Measurements from ENCODE around the gene THSD8. TPM values are rescaled to one million over a fixed set of nuclear protein-coding genes. Genes with fewer than 3 reads are reported as not detected.

The THSD8 gene
- total RNA-seq (ENCODE audit: low replicate concordance): 0.30 TPM in 1 of 2 replicates, not detected in the other

GRCh38 chr19:12801466-12802266 lies at the start of gene THSD8, which contains the start of gene PRDX2:
THSD8 (plus strand) TSS chr19:12802069; CDS start chr19:12802072, 3 bp downstream.
PRDX2 (minus strand) TSS chr19:12801800; CDS start chr19:12801261, 539 bp downstream.

GRCh38 chr19:12774588-12775555 lies 27.0 kb upstream of the THSD8 start, which contains the start of gene HOOK2:
HOOK2 (minus strand) TSS chr19:12775552; CDS start chr19:12775449, 103 bp downstream.

DNA sequence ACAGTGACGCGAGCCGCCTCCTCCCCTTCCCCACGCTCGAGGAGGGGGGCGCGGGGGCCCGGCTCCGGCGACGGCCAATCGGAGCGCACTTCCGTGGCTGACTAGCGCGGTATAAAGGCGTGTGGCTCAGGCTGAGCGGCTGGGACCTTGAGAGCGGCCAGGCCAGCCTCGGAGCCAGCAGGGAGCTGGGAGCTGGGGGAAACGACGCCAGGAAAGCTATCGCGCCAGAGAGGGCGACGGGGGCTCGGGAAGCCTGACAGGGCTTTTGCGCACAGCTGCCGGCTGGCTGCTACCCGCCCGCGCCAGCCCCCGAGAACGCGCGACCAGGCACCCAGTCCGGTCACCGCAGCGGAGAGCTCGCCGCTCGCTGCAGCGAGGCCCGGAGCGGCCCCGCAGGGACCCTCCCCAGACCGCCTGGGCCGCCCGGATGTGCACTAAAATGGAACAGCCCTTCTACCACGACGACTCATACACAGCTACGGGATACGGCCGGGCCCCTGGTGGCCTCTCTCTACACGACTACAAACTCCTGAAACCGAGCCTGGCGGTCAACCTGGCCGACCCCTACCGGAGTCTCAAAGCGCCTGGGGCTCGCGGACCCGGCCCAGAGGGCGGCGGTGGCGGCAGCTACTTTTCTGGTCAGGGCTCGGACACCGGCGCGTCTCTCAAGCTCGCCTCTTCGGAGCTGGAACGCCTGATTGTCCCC lies 10.4 kb upstream of the THSD8 start, which contains the start of gene JUNB:
Gene JUNB (plus strand): TSS at position 142 of the 706 bp plus-strand sequence. CDS start 286 bp downstream, at position 428.

DNA sequence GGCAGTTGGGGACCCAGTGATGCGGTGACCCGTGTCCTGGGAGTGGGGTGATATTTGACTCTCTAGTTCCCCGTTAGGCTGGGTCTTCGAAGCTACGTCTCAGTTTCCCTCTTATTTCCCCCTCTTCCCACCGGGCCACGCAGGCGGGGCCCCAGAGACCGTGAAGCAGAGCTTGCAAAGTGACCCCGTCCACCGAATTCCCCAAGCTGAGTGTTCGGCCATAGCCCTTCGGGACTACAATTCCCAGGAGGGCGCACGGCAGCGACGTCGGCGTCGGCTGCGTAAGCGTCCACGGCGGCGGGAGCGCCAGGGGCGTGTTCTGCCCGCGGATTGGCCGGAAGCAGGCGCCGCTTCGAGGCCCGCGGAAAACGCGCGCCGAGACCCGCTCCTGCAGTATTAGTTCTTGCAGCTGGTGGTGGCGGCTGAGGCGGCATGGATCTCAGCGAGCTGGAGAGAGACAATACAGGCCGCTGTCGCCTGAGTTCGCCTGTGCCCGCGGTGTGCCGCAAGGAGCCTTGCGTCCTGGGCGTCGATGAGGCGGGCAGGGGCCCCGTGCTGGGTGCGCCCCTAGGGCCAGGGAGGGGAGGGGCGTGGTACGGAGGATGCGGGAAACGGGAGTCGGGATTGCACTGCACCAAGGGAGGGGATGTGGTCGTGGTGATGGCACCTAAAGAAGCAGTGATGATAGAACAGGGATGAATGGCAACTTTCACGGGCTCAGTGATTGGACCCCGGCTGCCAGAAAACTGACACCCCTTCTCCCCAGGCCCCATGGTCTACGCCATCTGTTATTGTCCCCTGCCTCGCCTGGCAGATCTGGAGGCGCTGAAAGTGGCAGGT lies 4.6 kb downstream of the THSD8 start, which contains the start of gene RNASEH2A:
Gene RNASEH2A (plus strand): TSS at position 343 of the 840 bp plus-strand sequence. CDS start 90 bp downstream, at position 433.

DNA sequence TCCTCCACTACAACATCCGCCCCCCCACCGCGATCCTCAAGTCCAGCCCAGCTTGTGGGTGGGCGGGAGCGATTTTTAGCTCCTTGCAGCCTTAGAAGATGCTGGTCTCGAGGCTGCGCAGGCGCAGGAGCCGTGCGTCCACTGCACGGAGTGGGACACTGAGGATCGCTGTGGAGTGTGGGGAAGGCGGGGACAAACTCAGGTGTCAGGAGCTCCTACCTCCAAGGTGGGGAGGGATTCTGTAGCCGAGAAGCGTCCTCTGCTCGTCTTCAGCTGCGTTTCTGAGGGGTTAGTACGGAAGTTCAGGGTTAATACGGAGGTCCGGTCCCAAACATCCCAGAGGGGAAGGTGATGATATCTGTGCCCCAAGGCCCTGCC lies 32.7 kb downstream of the THSD8 start, which contains the start of gene RTBDN:
Gene RTBDN (minus strand): TSS at position 14 of the 378 bp plus-strand sequence. CDS start 4,600 bp downstream, outside the sequence.

DNA sequence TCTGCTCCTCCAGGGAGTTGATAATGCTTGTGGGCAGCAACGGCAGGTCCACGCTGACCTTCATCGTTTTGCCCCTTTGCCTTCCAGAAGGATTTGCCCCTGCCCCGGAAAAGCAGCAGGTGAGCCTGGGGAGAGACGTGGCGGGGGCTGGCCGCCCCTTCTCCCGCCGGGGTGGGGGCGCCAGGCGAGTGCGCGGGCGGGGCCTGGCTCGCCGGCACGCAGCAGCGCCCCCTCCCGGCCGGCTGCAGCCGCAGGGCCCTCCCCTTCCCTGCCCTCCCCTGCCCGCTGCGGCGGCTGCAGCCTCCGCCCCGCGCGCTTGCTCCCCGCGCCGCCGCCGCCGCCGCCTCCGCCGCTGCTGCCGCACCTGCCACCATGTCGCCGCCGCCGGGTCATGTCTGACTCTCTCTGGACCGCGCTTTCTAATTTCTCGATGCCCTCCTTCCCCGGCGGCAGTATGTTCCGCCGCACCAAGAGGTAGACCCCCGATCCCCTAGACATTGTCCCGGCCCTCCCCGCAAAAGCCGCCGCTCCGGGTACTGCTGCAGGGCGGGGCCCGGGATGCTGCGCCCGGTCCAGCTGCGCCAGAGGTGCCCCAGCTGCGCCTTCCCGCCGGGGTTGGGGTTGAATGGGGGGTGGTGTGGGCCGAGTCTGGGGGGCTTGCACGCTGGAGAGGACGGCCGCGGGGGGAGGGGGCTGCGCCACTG lies 36.5 kb downstream of the THSD8 start, which contains the start of gene MAST1:
Gene MAST1 (plus strand): TSS at position 334 of the 704 bp plus-strand sequence. CDS start 58 bp downstream, at position 392.

Other genes with a start within 250 kb of the THSD8 start
- 6.4 and 6.8 TPM in 2 replicates for gene ZNF490, start 191.3 kb upstream of the THSD8 start, total RNA-seq (ENCODE audit: low replicate concordance)
- 6.1 and 8.9 TPM in 2 replicates for gene ZNF791, start 191.1 kb upstream of the THSD8 start, total RNA-seq (ENCODE audit: low replicate concordance)
- 29.1 and 32.4 TPM in 2 replicates for gene MAN2B1, start 135.3 kb upstream of the THSD8 start, total RNA-seq (ENCODE audit: low replicate concordance)
- gene WDR83, start 135.3 kb upstream of the THSD8 start, total RNA-seq (ENCODE audit: low replicate concordance): 11.0 and 13.0 TPM in 2 replicates
- gene DHPS, start 120.2 kb upstream of the THSD8 start, total RNA-seq (ENCODE audit: low replicate concordance): 57.6 and 65.5 TPM in 2 replicates
- gene GNG14, start 114.1 kb upstream of the THSD8 start, total RNA-seq (ENCODE audit: low replicate concordance): not detected in 2 replicates
- 2.8 and 8.0 TPM in 2 replicates for gene FBXW9, start 105.4 kb upstream of the THSD8 start, total RNA-seq (ENCODE audit: low replicate concordance)
- 26.8 and 65.9 TPM in 2 replicates for gene TNPO2, start 78.1 kb upstream of the THSD8 start, total RNA-seq (ENCODE audit: low replicate concordance)
- gene TRIR, start 67.4 kb upstream of the THSD8 start, total RNA-seq (ENCODE audit: low replicate concordance): 133 and 152 TPM in 2 replicates
- 107 and 190 TPM in 2 replicates for gene GET3, start 64.6 kb upstream of the THSD8 start, total RNA-seq (ENCODE audit: low replicate concordance)
- not detected in 2 replicates for gene BEST2, start 50.3 kb upstream of the THSD8 start, total RNA-seq (ENCODE audit: low replicate concordance)
- gene HOOK2, start 26.5 kb upstream of the THSD8 start, total RNA-seq (ENCODE audit: low replicate concordance): 15.7 and 18.7 TPM in 2 replicates
- 33.2 and 138 TPM in 2 replicates for gene JUNB, start 10.6 kb upstream of the THSD8 start, total RNA-seq (ENCODE audit: low replicate concordance)
- 169 and 248 TPM in 2 replicates for gene PRDX2, start 269 bp upstream of the THSD8 start, total RNA-seq (ENCODE audit: low replicate concordance)
- gene RNASEH2A, start 4.5 kb downstream of the THSD8 start, total RNA-seq (ENCODE audit: low replicate concordance): 9.7 and 15.9 TPM in 2 replicates
- not detected in 2 replicates for gene RTBDN, start 32.5 kb downstream of the THSD8 start, total RNA-seq (ENCODE audit: low replicate concordance)
- gene MAST1, start 36.4 kb downstream of the THSD8 start, total RNA-seq (ENCODE audit: low replicate concordance): 0.35 TPM in 1 of 2 replicates, not detected in the other
- 25.7 and 31.3 TPM in 2 replicates for gene DNASE2, start 79.4 kb downstream of the THSD8 start, total RNA-seq (ENCODE audit: low replicate concordance)
- gene KLF1, start 85.1 kb downstream of the THSD8 start, total RNA-seq (ENCODE audit: low replicate concordance): 0.12 TPM in 1 of 2 replicates, not detected in the other
- gene GCDH, start 89.1 kb downstream of the THSD8 start, total RNA-seq (ENCODE audit: low replicate concordance): 13.3 and 19.8 TPM in 2 replicates
- gene SYCE2, start 117.2 kb downstream of the THSD8 start, total RNA-seq (ENCODE audit: low replicate concordance): 0.08 TPM in 1 of 2 replicates, not detected in the other
- 38.4 and 44.9 TPM in 2 replicates for gene FARSA, start 131.6 kb downstream of the THSD8 start, total RNA-seq (ENCODE audit: low replicate concordance)
- gene CALR, start 136.5 kb downstream of the THSD8 start, total RNA-seq (ENCODE audit: low replicate concordance): 1,958 and 2,935 TPM in 2 replicates
- gene RAD23A, start 143.8 kb downstream of the THSD8 start, total RNA-seq (ENCODE audit: low replicate concordance): 53.6 and 59.7 TPM in 2 replicates
- gene GADD45GIP1, start 155.2 kb downstream of the THSD8 start, total RNA-seq (ENCODE audit: low replicate concordance): 21.4 and 38.0 TPM in 2 replicates
- 0.08 TPM in 1 of 2 replicates, not detected in the other for gene DAND5, start 167.5 kb downstream of the THSD8 start, total RNA-seq (ENCODE audit: low replicate concordance)
- gene NFIX, start 193.4 kb downstream of the THSD8 start, total RNA-seq (ENCODE audit: low replicate concordance): 42.4 and 45.6 TPM in 2 replicates

All from smooth muscle cell of the coronary artery (primary cell).